ENCODE measurements around the gene OPA3.

OPA3 gene

DNA sequence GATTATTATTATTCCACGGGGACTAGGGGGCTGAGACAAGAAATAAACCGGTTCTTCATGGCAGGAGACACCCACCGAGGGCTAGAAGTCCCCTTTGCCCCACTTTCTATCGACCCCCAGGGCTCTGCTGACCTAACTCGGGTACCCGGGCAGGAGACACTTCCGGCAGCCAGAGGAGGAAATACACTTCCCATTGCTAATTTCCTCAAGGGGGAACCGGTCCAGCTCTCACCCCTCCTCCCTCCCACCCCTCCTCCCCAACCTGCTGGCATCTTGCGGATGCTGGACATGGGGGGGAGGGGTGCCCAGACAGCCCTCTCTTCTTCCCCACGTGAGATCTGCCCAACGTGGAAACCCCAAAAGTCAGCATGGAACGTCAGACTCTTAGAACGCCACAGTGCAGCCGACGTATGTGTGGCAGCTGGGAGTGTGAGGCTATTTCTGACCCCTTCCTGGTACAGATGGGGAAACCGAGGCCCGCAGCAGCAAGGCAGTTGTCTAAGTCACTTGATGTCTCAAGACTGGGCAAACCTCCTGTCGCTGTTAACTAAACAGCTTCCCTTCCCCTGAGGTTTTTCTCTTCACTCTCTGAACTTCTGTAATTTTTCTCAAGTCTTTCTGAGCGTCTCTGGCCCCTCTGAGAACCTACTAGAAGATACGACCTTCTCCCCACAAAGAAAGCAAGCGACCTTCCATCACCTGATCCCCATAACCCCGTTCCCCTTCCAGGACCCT lies 13.8 kb upstream of the OPA3 start:
- in situ Hi-C loops (cut with MboI; ENCODE audit: low sequenced_read_pairs) = no loop called here

DNA sequence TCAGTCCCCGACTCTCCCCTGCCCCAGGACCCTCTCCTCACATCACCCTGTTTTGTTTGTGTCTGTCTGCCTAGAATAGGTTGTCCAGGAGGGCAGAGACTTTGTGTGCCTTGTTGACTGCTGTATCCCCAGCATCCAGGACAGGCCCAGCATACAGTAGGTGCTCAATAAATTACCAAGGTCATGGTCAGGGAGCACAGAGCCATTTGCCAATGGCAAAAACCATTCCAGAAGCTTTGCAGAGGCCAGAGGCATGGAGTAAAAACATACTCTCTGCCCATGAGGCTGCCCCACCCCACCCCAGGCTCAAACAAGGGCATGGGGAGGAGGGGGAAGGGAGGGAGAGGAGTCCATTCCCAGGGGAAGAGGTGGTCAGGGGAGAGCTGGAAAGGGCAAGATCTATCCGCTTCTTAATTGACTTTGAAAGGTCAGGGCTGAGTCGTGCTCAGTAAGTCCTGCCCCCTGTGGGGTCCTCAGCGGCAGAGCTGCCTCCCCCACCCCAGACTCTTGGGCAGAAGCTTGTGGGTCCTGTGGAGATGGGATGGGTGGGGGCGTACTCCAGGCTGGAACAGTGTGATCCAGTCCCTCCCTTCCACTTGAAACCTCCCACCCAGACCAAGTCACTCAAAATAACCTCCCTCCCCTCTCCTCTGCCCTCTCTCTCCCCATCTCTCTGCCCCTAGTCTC lies 13.0 kb upstream of the OPA3 start:
- in situ Hi-C loops (cut with MboI; ENCODE audit: low sequenced_read_pairs) = no loop called here

DNA sequence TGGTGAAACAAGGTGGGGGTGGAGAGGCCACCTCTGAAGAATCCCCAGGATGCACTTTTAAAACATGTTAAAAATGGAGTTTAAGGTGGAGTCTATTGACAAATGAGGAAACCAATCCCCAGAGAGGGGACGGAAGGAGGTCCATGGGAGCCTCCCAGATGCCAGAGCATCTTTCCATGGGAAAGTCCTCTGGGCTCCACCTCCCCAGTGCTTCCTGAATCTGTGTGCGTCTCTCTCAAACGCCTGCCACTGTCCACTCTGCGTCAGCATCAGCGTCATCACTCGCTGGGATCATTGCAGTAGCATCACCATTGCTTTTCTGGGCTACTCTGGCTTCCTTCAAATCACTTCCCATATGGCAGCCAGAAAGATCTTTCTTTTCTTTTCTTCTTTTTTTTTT lies 11.2 kb upstream of the OPA3 start:
- in situ Hi-C loops (cut with MboI; ENCODE audit: low sequenced_read_pairs) = no loop called here

DNA sequence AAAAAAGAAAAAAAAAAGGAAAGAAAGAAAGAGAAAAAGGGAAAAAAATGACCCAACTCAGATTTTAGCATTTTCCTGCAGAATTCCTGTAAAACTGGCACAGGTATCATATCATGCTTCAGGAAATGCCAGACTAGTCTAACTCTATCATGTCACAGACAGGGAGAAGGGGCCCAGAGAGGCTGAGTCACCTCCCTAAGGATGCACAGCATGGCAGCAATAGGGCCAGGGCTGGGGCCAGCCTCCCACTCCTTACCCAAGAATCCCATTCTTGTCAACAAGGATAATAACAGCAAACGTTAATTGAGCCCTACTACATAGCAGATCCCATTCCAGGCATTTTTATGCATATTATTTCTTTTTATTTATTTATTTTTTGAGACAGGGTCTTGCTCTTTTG lies 8.9 kb upstream of the OPA3 start:
- in situ Hi-C loops (cut with MboI; ENCODE audit: low sequenced_read_pairs) = no loop called here

DNA sequence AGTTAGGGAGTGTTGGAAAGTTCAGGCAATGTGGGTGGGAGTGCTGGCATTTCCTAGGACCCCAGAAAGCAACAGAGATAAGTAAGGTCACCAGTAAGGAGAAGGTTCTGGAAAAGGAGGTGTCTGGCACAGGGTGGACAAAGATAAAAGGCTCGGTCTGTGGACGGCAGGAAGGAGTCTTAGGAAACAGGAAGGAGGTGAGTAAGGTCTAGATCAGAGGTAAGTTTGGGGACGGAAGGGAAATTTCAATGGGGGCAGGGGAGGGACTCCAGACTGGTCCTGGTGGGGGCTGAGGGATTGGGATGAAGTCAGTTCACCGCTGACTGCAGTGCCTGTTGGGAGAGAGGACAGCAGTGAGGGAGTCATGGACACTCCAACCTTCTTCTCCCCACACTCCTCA lies 7.8 kb upstream of the OPA3 start:
- in situ Hi-C loops (cut with MboI; ENCODE audit: low sequenced_read_pairs) = no loop called here

DNA sequence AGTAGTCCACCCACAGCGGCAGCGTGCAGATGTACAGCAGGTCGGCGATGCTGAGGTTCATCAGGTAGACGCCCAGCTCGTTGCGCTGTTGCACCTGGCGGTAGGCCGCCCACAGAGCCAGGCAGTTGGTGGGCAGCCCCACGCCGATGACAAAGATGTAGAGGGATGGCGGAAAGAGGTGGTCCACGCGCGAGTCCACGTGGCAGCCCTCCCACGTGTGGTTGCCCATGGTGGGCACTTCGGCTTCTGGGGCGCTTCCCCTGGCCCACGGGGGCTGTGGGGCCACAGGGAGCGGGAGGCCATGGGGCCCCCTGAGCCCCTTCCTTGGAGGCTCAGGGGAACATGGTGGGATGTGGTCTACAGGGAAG lies 7.0 kb upstream of the OPA3 start:
- in situ Hi-C loops (cut with MboI; ENCODE audit: low sequenced_read_pairs) = no loop called here

DNA sequence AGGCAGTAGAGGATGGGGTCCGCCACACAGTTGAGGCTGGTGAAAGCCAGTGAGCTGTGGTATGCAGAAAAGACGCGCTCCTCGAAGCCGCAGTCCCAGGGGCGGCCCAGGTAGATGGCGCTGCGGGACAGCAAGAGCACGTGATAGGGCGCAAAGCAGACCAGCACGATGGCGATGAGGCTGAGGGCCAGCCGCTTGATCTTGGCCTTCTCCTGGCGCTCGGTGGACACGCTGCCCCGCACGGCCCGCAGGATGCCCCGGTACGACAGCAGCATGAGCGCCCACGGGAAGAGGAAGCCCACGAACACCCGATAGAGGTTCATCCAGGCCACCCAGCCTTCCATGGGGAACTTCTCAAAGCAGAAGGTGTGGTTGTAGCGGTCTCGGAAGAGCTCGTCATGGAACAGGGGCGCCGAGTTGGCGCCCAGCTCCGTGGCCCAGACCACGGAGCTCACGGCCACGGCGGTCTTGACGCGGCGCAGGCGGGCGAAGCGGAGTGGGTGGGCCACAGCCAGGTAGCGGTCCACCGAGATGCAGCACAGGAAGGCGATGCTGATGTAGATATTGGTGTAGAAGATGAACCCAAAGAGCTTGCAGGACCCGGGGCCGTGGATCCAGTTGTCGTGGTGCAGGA lies 6.5 kb upstream of the OPA3 start:
- in situ Hi-C loops (cut with MboI; ENCODE audit: low sequenced_read_pairs) = no loop called here

DNA sequence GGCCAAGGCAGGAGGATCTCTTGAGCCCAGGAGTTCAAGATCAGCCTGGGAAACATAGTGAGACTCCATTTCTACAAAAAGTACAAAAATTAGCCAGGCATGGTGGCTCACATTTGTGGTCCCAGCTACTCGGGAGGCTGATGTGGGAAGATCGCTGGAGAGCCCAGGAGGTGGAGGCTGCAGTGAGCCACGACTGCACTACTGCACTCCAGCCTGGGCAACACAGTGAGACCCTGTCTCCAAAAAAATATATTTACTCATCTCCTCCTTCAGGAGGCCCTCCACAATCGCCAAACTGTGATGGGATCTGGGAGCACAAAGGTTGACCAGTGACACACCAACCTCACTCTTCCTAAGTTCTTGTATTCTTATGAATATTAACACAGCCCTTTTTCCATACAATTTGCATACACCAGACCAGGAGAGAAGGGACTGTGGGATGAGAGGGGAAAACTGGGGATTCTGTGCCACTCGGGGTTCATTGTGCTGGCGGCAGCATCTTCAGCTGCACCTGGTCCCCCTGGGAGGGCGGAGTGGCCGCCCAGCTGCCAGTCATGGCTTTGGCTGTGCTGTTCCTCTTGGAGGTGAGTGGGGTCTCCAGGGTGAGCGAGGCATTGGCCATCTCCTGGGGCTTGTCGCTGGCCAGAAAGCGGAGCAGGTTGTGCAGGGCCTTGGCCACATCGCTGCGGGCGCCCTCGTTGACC lies 5.8 kb upstream of the OPA3 start:
- in situ Hi-C loops (cut with MboI; ENCODE audit: low sequenced_read_pairs) = no loop called here

DNA sequence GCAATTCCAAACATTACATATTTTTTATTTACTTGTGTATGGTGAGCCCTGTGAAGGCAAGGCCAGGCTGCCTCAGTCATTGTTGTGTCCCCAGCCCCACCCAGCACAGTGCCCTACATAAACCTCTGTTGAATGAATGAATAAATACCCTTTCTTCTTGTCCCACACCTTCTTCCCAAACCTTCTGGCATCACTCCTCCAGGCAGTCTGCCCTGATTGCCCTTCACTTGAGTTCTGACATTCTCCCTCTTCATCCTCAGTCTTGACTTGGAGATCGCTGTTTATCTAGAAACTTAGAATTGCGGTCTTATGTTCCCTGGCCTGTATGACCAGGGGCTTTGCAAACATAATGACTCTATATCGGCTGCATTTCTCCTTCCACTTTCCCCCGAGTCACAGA lies 5.2 kb upstream of the OPA3 start:
- in situ Hi-C loops (cut with MboI; ENCODE audit: low sequenced_read_pairs) = no loop called here

DNA sequence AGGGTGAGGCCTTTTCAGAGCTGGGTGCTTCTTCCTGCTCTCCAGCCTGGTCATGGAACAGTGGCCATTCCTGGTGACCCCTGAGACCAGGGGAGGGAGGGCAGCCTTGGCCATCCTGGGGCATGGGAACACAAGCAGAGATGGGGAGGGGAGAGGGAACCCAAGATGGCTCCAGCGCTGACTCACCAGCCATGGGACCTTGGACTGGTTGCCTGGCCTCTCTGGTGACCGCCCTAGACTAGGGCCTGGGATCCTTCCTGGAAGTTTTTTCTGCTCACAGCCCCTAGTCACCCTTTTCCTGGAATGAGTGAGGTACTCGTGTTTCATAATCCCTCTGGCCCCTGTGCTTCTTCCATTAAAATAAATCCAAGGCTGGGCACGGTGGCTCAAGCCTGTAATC lies 3.3 kb upstream of the OPA3 start:
- in situ Hi-C loops (cut with MboI; ENCODE audit: low sequenced_read_pairs) = no loop called here

DNA sequence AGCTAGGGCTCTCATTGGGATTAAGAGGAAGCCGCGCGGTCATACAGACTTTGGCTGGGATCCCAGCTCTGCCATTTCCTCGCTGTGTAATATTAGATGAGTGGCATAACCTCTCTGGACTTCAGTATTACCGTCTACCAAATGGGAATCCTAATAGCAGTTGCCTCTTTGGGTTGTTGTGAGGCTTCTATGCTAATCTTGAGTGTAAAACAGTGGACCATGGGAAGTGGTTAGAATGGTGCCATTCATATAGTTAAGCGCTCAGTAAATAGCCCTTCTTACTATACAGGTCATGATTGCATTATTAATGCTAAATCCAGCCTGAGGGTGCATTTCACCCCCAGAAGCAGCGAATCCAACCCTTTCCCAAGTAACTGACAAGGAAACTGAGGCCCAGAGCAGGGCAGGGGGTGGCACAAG lies 566 bp upstream of the OPA3 start:
- in situ Hi-C loops (cut with MboI; ENCODE audit: low sequenced_read_pairs) = no loop called here

DNA sequence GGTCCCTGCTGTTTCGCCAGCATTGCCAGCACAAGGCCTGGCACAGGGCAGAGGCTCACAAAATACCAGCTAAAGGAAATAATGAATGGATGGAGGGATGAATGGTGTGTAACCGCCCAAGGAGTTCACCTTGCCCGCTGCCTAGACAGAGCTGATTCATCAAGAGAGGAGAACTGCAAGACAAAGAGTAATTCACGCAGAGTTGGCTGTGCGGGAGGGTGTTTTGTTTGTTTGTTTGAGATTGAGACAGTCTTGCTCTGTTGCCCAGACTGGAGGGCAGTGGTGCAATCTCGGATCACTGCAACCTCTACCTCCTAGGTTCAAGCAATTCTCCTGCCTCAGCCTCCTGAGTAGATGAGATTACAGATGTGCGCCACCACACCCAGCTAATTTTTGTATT lies 3.0 kb downstream of the OPA3 start:
- in situ Hi-C loops (cut with MboI; ENCODE audit: low sequenced_read_pairs) = no loop called here

DNA sequence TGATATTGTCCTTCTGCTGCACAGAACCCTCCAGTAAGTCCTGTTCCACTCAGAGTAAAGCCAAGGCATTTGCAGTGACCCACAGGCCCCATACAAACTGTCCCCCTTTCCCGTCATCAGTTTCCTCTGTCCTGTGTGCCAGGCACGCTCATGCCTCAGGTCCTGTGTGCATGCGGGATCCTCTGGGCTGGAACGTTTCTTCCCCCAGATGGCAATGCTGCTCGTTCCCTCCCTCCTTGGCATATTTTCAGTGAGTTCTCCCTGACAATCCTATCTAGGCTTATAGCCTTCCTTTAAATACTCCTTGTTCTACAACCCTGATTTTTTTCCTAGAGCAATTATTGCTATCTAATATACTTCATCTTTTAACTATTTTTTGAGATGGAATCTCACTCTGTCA lies 5.7 kb downstream of the OPA3 start:
- in situ Hi-C loops (cut with MboI; ENCODE audit: low sequenced_read_pairs) = no loop called here

DNA sequence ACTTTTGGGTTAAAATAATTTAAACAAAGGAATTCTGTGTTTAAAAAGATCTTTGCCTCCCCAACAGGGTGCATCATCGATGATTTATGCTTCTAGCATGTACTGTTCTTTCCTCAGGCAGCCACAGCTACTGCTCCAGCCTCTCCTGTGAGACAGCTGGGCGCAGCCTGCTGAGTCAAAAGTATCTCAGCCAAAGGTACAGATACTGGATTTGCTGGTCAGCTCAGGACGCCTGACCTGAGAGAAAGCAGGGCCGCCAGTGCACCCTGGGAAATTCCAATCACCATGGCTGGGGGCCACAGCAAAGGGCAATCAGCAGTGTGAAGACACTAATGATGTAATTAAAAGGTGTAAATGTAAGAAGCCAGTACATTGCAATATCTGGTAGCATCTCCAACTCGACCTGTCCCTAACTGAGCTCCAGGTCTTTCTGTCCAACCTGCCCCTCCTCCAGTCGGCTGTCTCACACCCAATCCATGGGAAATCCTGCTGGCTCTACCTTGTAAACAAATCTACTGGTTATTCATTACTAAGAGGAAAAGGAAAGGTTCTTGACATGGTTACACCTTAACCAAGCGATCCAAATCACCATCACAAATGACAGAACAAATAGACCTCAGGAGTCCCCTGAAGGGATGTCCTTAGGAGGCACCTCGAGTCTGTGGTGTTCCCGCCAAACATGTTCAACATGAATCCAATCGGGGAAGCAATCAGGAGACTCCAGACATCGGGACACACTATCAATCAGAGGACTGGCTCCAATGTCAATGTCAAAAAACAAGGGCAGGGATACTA lies 7.3 kb downstream of the OPA3 start:
- in situ Hi-C loops (cut with MboI; ENCODE audit: low sequenced_read_pairs) = no loop called here

DNA sequence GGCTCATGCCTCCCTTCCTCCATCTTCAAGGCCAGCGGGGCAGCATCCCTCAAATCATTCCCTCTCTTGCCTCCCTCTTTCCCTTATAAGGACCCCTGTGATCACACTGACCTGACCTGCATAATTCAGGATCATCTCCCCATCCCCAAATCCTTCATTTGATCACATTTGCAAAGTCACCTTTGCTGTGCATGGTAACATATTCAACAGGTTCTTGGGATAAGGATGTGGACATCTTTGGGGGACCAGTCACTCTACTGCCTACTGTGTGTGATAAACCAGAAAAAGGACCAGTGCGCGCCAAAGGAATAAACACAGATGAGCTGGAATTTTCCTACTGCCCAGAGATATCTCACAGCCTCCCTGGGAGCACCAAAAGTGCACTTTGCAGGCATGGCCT lies 7.9 kb downstream of the OPA3 start:
- in situ Hi-C loops (cut with MboI; ENCODE audit: low sequenced_read_pairs) = no loop called here

DNA sequence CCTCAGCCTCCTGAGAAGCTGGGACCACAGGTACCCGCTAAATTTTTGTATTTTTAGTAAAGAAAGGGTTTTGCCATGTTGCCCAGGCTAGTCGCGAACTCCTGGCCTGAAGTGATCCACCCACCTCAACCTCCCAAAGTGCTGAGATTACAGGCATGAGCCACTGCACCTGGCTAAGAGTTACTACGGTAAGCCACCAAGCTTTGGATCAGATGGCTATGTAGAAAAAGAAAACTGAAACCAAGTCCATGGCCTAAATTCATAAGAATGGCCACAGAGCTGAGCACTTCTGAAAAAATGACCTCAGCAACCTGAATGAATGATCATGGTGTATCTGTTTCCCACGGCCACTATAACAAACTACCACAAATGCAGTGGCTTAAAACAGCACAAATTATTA lies 9.4 kb downstream of the OPA3 start:
- in situ Hi-C loops (cut with MboI; ENCODE audit: low sequenced_read_pairs) = no loop called here

DNA sequence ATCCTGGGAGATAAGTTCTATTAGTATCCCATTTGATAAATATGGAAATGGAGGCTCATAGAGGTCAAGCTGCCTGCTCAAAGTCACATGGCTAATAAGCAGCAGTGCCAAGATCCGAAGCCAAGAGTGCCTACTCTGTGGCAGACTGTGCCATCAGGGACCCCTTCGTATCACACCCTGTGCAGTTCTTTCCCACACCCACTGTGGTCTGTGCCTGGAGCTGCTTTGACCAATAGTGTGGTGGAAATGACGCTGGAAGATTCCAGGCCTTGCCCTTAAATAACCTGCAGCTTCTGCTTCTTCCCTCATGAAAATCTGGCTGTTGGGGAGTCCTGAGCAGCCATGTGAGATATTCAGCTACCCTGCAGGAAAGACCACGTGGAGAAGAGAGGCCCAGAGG lies 10.1 kb downstream of the OPA3 start:
- in situ Hi-C loops (cut with MboI; ENCODE audit: low sequenced_read_pairs) = no loop called here

DNA sequence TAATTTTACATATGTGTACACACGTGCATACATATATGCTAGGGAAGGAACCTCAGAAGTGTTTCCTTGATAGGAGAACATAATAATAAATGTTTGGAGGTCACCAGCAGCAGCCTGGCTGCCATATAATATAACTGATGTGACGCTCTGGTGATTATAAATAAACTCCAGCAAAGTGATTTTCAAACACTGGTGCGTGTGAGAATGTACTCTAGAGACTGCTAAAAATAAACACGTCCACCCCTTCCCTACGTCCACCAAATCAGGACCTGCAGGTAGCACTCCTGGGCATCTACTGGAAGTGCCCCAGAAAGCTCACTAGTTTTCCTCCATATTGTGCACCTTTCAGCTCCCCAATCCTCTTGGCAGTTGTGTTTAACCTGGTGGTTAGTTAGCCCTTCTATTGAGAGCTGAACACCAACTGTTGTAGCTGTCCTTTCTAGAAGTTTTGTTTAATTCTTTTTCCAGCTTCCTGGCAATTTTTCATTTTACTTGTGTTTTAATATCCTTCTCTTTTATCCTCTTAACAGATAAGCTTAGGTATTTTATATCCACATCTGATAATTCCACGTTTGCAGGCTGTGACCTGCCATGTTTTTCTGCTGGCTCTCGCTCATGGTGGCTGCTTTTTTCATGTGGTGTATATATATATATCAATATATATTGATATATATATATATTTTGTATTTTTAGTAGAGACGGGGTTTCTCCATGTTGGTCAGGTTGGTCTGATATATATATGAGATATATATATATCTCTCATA lies 13.0 kb downstream of the OPA3 start:
- in situ Hi-C loops (cut with MboI; ENCODE audit: low sequenced_read_pairs) = no loop called here

DNA sequence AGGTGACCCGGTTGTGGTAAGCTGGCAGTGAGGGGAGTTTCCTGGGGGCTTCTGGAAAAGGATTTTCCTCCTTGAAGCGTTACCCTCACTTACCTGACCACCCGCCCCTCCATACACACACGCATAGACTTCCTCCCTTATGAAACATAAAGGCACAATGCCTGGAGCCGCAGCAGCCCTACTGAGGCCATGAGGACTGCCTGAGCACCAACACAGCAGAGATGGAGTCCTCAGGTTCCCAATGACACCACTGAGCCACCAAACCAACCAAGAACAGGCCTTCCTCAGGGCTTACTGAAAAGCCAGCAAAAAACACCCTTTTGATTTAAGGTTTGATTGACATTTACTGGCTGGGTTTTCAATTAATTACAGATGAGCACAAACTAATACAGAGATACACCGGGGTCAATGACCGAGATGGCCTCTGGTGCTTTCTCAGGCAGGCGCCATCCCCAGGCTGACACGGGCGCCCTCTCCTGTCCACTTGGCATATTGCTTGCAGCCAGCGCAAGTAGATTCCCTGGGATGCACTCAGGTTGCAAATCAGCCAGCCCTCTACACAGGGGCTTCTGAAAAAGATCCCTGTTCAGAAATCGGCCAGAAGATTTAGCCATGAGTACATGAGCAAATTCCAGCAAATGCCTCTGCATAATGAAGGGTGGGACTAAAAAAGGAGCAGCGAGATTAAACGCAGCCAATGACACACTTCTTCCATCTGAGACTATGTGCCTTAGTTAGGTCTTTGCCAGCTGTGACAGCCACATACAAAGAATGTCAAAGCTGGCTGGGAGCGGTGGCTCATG lies 14.8 kb downstream of the OPA3 start:
- in situ Hi-C loops (cut with MboI; ENCODE audit: low sequenced_read_pairs) = no loop called here
